CD4-positive, alpha-beta T cell treated with Interleukin-17A for 4 hours (primary cell): ENCODE measurements around the gene PDCD6IP.
"Not testable (repeated sequence)": the region's sequence is repeated elsewhere in the genome, so short reads cannot be mapped to it uniquely, and the experiment has no call there.

Experiments used
- DNase-seq: peaks from one replicate; pipeline ENCODE4 v3.0.0-alpha.2; 2020; ENCODE audit warnings: mixed read lengths

PDCD6IP gene

GRCh38 chr3:33795856-33796536 lies 2.4 kb upstream of the PDCD6IP start:
- DNase-seq: no peak

DNA sequence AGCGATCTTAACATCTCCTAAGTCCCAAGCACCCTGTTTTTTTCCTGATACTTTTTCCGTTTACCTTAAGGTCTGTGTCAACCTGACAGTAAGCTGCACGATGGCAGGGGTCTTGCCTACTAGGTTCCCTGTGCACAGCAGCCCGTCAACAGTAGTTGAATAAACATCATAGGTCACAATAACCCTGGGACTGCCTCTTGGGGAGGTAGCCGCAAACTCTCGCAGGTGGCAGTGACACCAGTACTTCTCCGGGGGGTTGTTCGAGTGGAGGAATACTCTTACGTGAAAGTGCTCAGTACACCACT lies 365 bp upstream of the PDCD6IP start:
- DNase-seq: no peak

- no peak for DNase-seq
Measured at GRCh38 chr3:33799202-33799551, 747 bp downstream of the PDCD6IP start.

DNA sequence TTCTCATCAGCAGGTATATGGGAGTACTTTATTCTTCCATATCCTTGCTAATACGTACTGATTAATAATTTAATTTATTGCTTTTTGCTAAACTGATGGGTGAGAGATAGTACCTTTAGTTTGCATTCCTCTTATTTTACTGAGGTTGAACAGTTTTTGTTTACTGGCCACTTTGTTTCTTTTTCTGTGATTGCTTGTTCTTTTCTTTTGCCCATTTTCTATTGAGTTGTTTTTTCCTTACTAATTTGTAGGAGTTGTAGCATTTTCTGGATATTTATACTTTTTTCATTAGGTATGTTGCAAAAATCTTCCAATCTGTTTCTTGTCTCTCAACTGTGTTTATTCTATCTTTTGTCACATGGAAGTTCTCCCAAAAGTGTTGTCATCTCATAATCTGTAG lies 4.8 kb downstream of the PDCD6IP start:
- no peak for DNase-seq

- DNase-seq: no peak
Measured at GRCh38 chr3:33803894-33804526, 5.6 kb downstream of the PDCD6IP start.

DNA sequence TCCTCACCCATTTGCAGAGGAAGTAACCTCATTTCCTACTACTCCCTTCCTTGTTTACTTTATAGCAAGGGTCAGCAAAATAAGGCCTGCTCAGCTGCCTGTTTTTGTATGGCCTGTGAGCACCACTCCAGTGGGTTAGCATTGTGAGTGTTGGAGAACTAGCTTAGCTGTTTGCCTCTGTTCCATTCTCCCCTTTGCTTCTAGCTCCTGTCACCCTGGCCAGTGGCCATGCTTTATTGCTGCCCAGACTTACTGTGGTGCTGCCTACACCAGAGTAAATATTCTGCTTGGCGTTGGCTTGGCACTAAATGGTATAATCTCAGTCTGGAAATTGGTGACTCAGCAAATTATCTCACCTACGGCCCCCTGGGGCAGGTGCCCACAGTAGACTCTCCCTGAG lies 8.8 kb downstream of the PDCD6IP start:
- DNase-seq: no peak

- no peak for DNase-seq
Measured at GRCh38 chr3:33808559-33808958, 10.1 kb downstream of the PDCD6IP start.

GRCh38 chr3:33810545-33810944 lies 12.1 kb downstream of the PDCD6IP start:
- DNase-seq: no peak

DNA sequence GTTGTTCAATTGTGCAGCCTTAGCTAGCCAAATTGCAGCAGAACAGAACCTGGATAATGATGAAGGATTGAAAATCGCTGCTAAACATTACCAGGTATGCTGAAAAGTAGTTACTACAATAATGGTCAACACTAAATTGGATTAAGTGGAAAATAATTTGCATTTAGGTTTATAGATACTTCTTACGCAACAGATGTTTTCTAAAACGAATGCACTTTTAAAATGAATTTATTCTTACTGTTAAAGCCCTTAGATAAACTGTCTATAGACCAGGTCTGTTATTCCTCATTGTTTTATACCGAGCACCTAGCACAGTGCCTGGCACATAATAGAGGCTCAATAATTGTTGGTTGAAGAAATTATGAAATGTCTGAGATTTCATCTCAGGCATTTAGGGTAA lies 23.6 kb downstream of the PDCD6IP start:
- no peak for DNase-seq

DNA sequence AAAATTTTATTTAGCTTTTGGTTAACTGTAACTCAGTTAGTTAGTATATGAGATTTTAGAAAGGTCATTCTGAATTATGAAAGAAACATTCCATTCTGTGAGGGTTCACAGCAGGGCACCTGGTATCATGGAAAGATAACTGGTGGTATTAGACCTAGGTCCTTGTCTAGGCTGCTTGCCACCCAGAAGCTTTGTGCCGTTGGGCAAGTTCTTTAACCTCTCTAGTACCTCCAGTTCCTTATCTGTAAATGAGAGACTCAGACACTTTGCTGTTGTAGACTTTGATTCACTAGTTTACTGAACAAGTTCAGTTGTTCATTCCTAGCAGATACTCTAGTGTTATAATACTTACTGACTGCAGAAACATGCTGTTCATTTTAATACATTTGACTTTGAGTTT lies 25.4 kb downstream of the PDCD6IP start:
- DNase-seq: no peak

- no peak for DNase-seq
Measured at GRCh38 chr3:33825111-33825510, 26.7 kb downstream of the PDCD6IP start.

DNA sequence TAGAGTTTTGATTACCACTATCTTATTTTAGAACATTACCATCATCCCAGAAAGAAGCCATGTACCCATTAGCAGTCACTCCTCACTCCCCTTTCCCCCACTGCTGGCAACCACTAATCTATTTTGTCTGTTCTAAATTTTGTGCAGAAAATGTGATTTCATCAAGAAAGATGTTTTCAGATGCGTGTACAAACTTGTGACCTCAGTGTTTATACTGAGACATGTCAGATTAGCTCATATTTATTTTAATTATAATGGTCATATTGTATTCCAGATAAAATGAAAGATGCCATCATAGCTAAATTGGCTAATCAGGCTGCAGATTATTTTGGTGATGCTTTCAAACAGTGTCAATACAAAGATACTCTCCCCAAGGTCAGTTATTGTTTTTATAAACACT lies 27.8 kb downstream of the PDCD6IP start:
- no peak for DNase-seq

DNA sequence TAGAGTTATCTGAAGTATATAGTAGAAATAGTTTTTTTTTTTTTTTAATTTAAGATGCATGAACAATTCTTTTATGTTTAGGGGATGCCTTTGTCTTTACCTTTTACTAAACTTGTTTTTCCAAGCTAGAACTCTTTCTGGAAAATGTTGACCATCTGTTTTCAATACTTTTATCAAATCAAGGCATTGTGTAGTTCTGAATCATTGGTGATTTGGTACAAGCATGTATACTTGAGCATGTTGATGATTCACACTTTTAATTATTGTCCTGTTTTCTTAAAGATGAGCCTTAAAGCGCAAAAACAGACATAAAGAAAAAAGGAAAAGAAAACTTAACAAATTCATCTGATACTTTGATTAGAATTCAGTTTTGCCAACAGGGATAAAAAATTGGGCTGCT lies 28.3 kb downstream of the PDCD6IP start:
- no peak for DNase-seq

DNA sequence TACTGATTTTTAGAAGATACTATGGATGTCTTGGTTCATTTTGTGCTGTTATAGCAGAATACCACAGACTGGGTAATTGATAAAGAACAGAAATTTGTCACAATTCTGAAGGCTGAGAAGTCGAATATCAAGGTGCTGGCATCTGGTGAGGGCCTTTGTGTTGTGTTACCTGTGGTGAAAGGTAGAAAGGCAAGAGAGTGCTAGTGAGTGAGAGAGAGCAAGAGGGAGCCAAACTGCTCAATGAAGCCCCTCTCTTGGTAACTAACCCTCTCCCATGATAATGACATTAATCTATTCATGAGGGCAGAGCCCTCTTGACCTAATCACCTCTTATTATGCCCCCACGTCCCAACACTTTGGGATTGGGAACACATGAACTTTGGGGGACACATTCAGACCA lies 31.3 kb downstream of the PDCD6IP start:
- no peak for DNase-seq

- no peak for DNase-seq
Measured at GRCh38 chr3:33831053-33831452, 32.6 kb downstream of the PDCD6IP start.

- no peak for DNase-seq
Measured at GRCh38 chr3:33833408-33834095, 35.1 kb downstream of the PDCD6IP start.

DNA sequence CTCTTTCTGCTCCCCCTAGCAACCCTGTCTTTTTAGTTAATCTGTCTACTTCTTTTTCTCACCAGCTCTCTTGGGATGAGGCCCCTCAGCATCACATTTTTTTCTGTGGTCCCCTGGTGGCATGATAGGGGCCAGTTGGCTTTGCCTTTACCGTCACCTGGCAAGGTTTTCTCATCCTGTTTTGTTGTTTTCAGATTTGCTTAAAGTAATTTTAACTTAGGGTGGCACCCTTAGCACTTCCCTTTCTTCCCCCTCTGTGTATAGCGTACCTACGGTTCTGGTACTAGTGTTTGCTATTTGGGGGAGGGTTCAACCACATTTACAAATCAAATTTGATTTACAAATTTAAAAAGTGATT lies 35.6 kb downstream of the PDCD6IP start:
- DNase-seq: no peak

DNA sequence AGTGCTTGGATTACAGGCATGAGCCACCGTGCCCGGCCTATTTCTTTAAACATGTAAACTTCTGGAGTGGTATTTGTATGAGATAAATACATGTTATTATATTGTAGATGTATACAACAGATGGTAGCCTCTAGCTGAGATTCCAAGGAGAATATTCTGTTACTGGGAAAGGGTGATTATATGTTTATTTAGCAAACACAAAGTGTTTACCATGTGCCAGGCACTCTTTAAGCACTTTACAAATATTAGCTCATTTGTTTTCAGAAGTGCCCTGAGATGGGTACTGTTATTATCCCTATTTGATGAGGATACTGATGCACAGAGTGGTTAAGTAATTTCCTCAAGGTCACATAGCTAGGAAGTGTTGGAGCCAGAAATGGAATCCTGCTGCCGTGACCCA lies 38.8 kb downstream of the PDCD6IP start:
- DNase-seq: not testable (repeated sequence)

DNA sequence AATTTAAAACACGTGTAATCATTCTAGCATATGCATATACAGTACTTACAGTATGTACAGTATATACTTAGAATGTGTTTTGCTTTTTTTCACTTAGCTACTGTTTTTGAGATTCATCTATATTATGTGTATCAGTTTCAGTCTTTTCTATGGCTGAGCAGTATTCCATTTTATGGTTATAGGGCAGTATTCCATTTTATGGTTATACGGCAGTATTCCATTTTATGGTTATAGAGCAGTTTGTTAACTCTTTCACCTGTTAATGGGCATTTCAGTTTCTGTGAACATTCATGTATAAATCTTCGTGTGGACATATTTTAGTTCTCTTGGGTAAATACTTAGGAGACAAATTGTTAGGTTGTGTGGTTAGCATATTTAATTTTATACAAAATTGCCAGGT lies 40.9 kb downstream of the PDCD6IP start:
- no peak for DNase-seq

DNA sequence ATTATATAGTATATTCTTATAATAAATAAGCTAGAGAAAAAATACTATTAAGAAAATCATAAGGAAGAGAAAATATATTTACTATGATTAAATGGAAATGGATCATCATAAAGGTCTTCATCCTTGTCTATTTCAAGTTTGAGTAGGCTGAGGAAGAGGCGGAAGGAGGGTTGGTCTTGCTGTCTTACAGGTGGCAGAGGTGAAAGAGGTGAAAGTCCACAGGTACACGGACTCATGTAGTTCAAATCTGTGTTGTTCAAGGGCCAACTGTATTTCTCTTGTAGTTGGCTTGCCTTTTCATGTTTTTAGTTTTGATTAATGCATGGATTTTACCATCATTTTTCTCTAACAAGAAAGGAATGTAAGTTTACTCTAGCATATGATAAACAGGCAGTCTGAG lies 41.7 kb downstream of the PDCD6IP start:
- no peak for DNase-seq

DNA sequence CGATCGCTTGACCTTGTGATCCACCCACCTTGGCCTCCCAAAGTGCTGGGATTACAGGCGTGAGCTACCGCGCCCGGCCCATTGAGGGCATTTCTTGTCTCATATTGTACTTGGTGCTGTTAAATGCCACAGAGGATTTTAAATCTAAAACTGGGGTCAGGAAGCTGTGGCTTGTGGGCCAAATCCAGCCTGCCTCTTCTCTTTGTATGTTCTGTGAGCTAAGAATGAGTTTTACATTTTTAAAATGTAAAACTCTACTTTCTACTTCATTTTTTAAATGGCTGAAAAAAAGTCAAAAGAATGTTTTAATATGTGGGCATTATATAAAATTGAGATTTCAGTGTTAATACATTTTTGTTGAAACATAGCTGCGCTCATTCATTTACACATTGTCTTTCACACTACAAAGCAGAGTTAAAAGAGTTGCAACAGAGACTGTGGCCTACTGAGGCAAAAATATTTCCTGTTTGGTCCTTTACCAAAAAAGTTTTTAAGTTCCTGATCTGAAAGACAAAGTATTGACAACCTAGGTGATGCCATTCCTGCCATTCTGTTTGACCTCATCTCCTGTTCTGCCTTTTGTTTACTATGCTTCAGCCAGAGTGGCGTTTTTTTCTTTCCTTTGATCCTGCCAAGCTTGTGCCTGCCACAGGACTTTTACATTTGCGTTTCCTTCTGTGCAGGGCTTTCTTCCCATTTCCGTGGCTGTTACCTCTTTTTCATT lies 50.4 kb downstream of the PDCD6IP start:
- DNase-seq: peak; percentile 14

DNA sequence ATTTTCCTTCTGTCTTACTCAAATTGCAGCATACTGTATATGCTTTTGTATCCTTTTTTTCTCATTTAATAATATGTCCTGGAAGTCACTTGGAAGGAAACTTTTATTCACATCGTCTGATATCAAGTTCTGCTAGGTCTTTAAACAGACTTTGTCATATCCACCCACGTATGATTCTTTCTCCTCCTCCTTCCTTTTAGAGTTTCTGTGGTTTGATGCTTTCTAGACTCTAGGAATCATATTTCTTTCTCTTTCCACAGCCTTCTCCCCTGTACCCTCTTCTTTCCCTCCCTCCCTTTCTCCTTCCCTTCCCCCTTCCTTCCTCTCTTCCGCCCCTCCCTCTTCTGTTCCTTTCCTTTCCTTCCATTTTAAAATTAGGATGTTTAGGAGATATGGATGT lies 52.2 kb downstream of the PDCD6IP start:
- DNase-seq: not testable (repeated sequence)

- DNase-seq: not testable (repeated sequence)
Measured at GRCh38 chr3:33855407-33855806, 57.0 kb downstream of the PDCD6IP start.
